OCI-LY3 (cell line): ENCODE measurements around the gene SYNCRIP.
"Not testable (repeated sequence)": the region's sequence is repeated elsewhere in the genome, so short reads cannot be mapped to it uniquely, and the experiment has no call there.

ENCODE experiments used
- CTCF ChIP-seq: fragments of 200-600, 300-600 bp; sonication (generic); IDR thresholded peaks from 2 replicates; pipeline ENCODE4 v1.5.1; 2014; ENCODE audit warnings: antibody characterized with exemption, low read length, low read depth
- EZH2phosphoT487 ChIP-seq: fragments of 200-600 bp; shearing (Covaris generic); IDR thresholded peaks from 2 replicates; pipeline ENCODE4 v1.6.1; 2018; ENCODE audit warnings: antibody characterized with exemption, mixed run types, low read depth

GRCh38 chr6:85564223-85564622, 78.5 kb downstream of the SYNCRIP start:
- TF ChIP-seq CTCF, EZH2phosphoT487: not testable (repeated sequence)
